Measurements from ENCODE around the gene KLF8.

The KLF8 gene

GRCh38 chrX:56310581-56310980 lies 78.4 kb downstream of the KLF8 start:
- DNase-seq (ENCODE audit: low spot score) = no peak

DNA sequence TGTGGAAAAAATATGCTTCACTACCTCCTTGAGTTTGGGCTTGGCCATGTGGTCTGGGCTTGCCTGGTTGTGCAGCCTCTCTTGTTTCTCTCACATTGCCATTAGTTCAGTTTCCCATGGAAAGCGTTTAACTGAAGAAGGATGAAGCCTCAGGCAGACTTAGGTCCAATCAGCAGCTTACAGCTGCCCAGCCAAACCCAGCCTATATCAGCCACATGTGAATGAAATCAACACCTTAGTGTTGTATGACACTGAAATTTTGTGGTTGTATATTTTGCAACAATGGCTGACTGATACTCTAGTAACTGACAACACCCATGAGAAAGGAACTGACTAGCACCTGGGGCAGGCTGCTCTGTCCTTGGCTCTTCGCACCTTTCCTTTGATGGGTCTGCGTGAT lies 81.2 kb downstream of the KLF8 start:
- DNase-seq (ENCODE audit: low spot score) = no peak

GRCh38 chrX:56314334-56314733 lies 82.2 kb downstream of the KLF8 start:
- no peak for DNase-seq (ENCODE audit: low spot score)

GRCh38 chrX:56318076-56318475 lies 85.9 kb downstream of the KLF8 start:
- DNase-seq (ENCODE audit: low spot score) = no peak

DNA sequence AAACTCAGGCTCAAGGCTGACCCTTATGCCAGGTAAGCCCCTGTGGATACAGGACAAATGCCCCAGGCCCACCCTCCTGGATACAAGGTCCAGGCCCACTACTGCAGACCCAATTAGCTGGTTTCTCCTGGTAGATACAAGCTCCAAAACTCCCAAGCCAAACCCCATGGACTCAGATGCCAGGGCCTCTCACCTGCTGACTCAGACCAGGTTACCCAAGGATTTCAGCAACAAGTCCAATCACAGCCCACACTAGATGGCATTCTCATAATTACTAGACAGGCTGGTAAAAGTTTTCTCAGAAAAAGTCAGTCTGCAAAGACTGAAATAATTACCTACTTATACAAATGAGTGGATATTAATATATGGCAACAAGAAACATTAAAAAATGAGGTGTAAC lies 87.0 kb downstream of the KLF8 start:
- no peak for DNase-seq (ENCODE audit: low spot score)
